GM18867 (cell line): ENCODE results near the gene TRMT10C.
A peak's percentile ranks its signal among the peaks of the same experiment; 100 is the strongest.
"Not testable (repeated sequence)": the region's sequence is repeated elsewhere in the genome, so short reads cannot be mapped to it uniquely, and the experiment has no call there.

ENCODE experiments used
- ATAC-seq: cut with Tn5 transposase; IDR thresholded peaks from one replicate; pipeline ENCODE4 v1.9.1; 2021; ENCODE audit warnings: mild to moderate bottlenecking, moderate library complexity; ENCODE audit not compliant: unreplicated experiment

The TRMT10C gene

GRCh38 chr3:101548527-101549105 lies 13.1 kb upstream of the TRMT10C start:
- no peak for ATAC-seq

GRCh38 chr3:101549473-101549872 lies 12.2 kb upstream of the TRMT10C start:
- no peak for ATAC-seq

GRCh38 chr3:101551359-101552081 lies 10.1 kb upstream of the TRMT10C start:
- ATAC-seq, result not testable (repeated sequence)

- ATAC-seq, result not testable (repeated sequence)
Observed at GRCh38 chr3:101553381-101553780, 8.3 kb upstream of the TRMT10C start.

- ATAC-seq, result no peak
Observed at GRCh38 chr3:101556064-101556463, 5.6 kb upstream of the TRMT10C start.

- no peak for ATAC-seq
Observed at GRCh38 chr3:101567528-101568317, 6.1 kb downstream of the TRMT10C start.

GRCh38 chr3:101571028-101571895 lies 9.6 kb downstream of the TRMT10C start:
- ATAC-seq, result no peak

- ATAC-seq, result peak; percentile 85
Observed at GRCh38 chr3:101573449-101574387, 12.1 kb downstream of the TRMT10C start, which contains the start of gene PCNP. Gene PCNP (plus strand): TSS chr3:101574180. CDS start chr3:101574216, 36 bp downstream.

- ATAC-seq, result peak; percentile 43
Observed at GRCh38 chr3:101574388-101575112, 12.9 kb downstream of the TRMT10C start.

GRCh38 chr3:101577286-101577685 lies 15.6 kb downstream of the TRMT10C start:
- no peak for ATAC-seq

- no peak for ATAC-seq
Observed at GRCh38 chr3:101588616-101589015, 26.9 kb downstream of the TRMT10C start.

- ATAC-seq, result no peak
Observed at GRCh38 chr3:101591071-101591470, 29.4 kb downstream of the TRMT10C start.

- ATAC-seq, result no peak
Observed at GRCh38 chr3:101602731-101603130, 41.1 kb downstream of the TRMT10C start.

GRCh38 chr3:101603184-101603583 lies 41.5 kb downstream of the TRMT10C start:
- ATAC-seq, result no peak

GRCh38 chr3:101605398-101605797 lies 43.7 kb downstream of the TRMT10C start:
- ATAC-seq, result not testable (repeated sequence)

- ATAC-seq, result peak; percentile 93
Observed at GRCh38 chr3:101611023-101611422, 49.4 kb downstream of the TRMT10C start.

GRCh38 chr3:101613014-101613413 lies 51.3 kb downstream of the TRMT10C start:
- ATAC-seq, result not testable (repeated sequence)

GRCh38 chr3:101615525-101615924 lies 53.9 kb downstream of the TRMT10C start:
- ATAC-seq, result no peak
